Right renal pelvis (tissue), 4 donors: ENCODE measurements around the gene JAG2. TPM values are rescaled to one million over a fixed set of nuclear protein-coding genes. Genes with fewer than 3 reads are reported as not detected.

Experiments
- DNase-seq, 4 donors: peaks; one replicate each; pipeline ENCODE4 v3.0.0-alpha.2; 2013; ENCODE audit warnings: low read depth in 4 of 4, low spot score in 3 of 4, missing footprints in 1 of 4
- polyA plus RNA-seq, 4 donors: library from polyadenylated mRNA; unstranded; fragments of 120-200 nt; gene quantifications; one replicate each; pipeline ENCODE4 v1.2.1, GENCODE V29; 2013; ENCODE audit not compliant: insufficient read length in 4 of 4

The JAG2 gene
- polyA plus RNA-seq, 4 donors, result 7.3 to 11.7 (median 9.5) TPM

GRCh38 chr14:105185001-105185400 is 16.4 kb upstream of the JAG2 start:
- no peak for DNase-seq

DNA sequence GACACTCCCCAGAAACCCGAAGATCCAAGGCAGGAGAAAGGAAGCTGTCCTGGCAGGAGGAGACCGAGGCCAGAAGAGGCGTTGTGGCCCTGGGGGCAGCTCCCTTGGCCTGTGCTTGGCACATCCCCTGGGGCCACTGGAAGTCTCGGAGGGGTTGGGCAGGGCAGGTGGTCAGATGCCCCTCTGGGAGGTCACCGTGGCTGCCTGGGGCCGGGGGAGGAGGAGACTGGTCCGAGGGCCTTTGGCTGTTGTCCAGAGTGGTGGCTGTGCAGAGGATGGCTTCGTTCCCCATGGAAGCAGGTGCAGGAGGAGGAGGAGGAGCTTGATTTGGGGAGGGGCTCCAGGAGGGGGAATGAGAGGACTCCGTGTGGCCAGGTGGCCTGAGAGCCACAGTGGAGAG is 15.9 kb upstream of the JAG2 start:
- no peak for DNase-seq

GRCh38 chr14:105182296-105183020 is 13.9 kb upstream of the JAG2 start:
- DNase-seq, result no peak

- no peak for DNase-seq
Observed at GRCh38 chr14:105181549-105182295, 13.1 kb upstream of the JAG2 start.

GRCh38 chr14:105180592-105181548 is 12.3 kb upstream of the JAG2 start, which contains the start of gene NUDT14:
NUDT14 (minus strand) TSS chr14:105181312; CDS start chr14:105181209, 103 bp downstream.
- DNase-seq, result no peak

DNA sequence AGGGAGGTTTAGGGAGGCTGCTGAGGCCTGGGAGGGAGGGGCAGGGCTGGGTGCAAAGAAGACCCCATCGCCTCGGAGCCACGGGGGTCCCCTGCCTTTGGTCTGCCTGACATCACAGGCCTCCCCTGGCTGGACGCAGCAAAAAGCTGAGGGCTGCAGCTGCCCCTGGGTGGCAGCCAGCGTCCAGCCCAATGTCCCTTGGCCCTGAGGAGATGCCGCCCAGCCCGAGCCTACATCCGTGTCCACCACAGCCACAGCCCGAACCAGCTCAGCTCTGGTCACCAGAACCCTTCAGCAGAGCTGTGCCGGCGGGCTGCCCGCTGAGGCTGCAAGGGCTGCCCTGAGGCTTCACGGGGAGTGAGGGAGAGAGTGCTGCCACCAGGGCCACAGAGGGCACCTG is 10.6 kb upstream of the JAG2 start:
- no peak for DNase-seq

- DNase-seq, result no peak
Observed at GRCh38 chr14:105178868-105179140, 10.2 kb upstream of the JAG2 start.

- DNase-seq, result no peak
Observed at GRCh38 chr14:105178069-105178867, 9.7 kb upstream of the JAG2 start.

DNA sequence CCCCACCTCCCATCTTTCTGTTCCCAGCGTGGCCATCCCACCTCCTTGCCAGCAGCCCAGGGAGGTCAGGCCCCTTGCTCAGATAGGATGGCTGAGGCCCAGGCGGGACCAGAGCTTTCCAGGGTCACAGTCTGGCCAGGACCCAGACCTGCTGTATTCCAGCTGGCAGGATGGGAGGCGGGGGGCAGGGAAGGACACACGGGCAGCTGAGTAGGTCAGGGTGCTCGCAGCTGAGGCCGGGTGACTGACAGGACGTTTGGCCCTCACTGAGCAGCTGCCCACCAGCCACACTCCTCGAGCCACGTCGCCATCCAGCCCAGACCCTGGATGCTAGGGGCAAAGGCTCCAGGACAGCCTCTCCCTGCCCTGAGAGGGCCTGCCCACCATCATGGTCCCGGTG is 8.5 kb upstream of the JAG2 start:
- DNase-seq, result no peak

- no peak for DNase-seq
Observed at GRCh38 chr14:105176513-105176912, 7.9 kb upstream of the JAG2 start.

DNA sequence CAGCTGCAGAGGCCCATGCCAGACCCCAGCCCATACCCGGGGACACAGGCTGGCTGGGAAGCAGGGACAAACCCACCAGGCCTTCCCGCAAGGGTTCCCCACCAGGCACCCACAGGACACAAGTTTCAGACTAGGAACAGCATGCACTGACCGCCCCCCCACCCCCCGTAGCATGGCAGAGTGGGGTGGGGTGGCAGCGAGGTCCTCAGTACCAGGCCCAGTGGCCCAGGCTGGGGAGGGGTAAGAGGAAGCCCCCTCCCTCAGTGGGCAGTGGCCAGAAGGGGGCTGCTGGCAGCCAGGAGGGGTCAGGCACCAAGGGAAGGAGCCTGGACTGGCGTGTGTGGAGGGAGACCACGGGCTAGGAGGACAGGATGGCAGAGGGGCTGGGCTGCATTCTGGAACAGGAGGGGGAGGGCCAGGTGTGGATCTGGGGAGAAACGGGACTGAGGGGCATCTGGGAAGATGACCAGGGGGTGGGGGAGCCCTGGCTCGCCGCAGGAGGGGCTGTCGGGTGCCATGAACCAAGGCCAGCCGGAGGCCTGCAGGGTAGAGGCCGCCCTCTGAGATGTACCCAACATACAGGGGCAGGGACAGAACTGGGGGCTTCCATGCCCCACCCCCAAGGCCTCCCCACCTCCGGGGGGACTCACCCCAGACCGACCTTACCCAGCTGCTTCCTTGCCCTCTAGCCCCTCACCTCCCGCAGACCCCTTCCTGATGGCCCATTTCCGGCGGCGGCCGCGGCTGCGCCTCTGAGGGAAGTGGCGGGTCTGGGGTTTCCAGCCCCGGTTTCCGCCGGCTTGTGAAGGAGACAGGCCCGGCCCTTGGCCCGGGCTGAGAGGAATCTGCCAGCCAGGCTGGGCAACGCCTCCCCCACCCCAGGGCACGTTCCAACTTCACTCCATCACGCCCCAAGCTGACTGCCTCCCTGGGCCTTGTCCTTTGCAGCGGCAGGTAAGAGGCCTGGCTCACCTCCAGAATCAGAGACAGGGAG is 5.6 kb upstream of the JAG2 start:
- DNase-seq, result no peak

DNA sequence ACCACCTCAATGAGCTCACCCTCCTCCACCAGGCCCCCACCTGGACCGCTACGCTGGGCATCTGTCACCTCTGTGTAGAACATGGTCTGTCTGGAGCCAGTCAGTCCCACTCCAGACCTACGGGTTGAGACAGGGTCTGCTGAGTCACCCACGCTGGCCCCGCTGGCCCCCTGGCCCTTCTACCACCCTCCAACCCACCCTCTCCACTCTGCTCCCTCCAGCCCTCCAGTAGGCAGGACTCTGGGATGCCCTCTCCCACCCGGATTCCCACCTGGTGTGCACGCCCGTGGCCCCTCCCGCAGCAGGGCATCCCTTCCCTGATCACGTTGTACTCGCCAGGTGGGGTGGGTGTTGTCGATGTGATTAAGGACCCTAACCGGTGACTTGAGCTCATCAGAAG is 4.6 kb upstream of the JAG2 start:
- no peak for DNase-seq

- DNase-seq, result no peak
Observed at GRCh38 chr14:105172476-105172875, 3.9 kb upstream of the JAG2 start.

DNA sequence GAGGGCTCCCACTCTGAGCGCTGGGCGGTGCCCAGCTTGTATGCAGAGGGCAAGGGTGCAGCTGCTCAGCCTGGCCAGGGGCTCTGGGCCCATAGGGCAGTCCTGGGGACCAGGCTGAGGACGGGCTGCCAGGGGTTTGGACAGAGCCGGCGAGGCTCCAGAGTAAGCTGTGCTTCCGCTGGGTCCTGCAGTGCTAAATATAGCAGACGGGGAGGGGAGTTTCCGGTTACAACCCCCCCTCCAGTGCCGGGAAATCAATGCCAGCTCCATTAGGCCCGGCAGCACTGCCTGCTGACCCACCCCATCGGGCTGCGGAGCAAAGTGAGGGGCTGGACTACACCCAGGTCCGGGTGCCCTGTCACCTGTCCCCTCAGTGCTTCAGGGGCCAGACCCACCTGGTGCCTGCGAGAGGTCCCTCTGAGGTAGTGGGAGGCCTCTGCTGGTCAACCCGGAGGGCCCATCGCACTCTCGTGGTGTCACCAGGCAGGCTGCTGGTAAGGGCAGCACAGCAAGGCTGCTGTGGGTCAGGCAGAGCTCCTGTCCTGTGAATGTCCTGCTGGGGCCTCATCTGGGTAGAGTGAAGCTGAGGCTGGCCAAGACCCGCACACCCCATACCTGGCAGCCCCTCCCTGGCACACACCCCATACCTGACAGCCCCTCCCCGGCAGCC is 2.6 kb upstream of the JAG2 start:
- no peak for DNase-seq

DNA sequence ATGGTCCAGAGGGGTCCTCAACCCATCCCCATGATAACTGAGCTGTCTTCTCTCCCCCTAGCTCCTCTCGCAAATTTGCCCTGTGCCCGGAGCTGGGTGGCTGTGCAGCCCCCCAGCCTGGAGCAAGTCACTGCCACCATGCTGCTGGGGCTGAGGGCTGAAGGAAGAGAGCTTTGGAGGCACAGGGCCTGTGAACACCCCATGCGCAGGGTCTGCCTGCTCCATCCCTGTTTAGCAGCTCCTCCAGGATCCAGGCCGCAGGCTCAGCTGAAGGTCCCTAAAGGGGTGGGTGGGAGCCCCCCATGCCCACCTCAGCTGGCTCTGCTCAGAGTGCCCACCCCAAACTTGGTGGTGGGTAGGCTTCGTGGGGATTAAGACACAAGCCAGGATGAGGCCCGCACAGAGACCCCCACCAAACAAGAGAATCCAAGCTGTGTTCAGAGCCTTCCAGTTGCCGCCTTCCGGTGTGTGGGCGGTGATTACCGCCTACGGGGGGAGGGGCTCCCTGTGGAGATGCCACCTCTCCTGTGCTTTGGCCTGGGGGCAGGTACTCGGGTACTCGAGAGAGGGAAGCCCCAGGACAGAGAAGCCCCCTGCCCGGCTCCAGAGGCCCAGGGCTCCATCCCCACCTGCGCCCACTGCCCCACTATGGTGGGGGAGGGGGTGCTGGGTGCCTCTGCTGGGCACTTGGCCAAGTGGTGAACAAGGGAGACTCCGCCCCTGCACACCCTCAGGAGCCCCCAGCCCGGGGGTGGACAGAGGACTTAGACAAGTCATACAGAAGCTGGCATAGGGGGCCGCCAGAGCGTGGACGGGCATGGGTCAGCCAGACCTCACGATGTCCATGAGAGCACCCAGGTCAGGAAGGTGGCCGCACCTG is 1.4 kb upstream of the JAG2 start:
- no peak for DNase-seq

- DNase-seq, result no peak
Observed at GRCh38 chr14:105168979-105169507, 467 bp upstream of the JAG2 start.

GRCh38 chr14:105168093-105168420 is 519 bp downstream of the JAG2 start:
- no peak for DNase-seq
